Activated CD4-positive, alpha-beta memory T cell treated with anti-CD3 and anti-CD28 coated beads for 36 hours (primary cell): ENCODE results near the gene FAH. TPM values are rescaled to one million over a fixed set of nuclear protein-coding genes. Genes with fewer than 3 reads are reported as not detected.

Experiments used
- CTCF ChIA-PET: fragments of 350-600 bp; sonication (Branson Sonifier 250); formaldehyde crosslinking; loops from one replicate; lab custom pipeline; 2021; ENCODE audit warnings: antibody characterized with exemption, inconsistent platforms; lab: Charles Lee
- POLR2A ChIA-PET: fragments of 350-600 bp; sonication (Branson Sonifier 250); formaldehyde crosslinking; loops from one replicate; lab custom pipeline; 2021; ENCODE audit warnings: antibody characterized with exemption; lab: Charles Lee
- DNase-seq: peaks from one replicate; pipeline ENCODE4 v3.0.0-alpha.2; 2020
- H3K27ac Mint-ChIP-seq: one replicate; pipeline ENCODE4 v1.8.0; 2021; ENCODE audit warnings: mixed read lengths
- H3K27me3 Mint-ChIP-seq: one replicate; pipeline ENCODE4 v1.8.0; 2021; ENCODE audit warnings: mixed read lengths
- H3K36me3 Mint-ChIP-seq: one replicate; pipeline ENCODE4 v1.8.0; 2021; ENCODE audit warnings: mixed read lengths
- H3K4me1 Mint-ChIP-seq: one replicate; pipeline ENCODE4 v1.8.0; 2021; ENCODE audit warnings: low read depth, mixed read lengths
- H3K4me3 Mint-ChIP-seq: one replicate; pipeline ENCODE4 v1.8.0; 2021; ENCODE audit warnings: mild to moderate bottlenecking, mixed read lengths
- H3K9me3 Mint-ChIP-seq: one replicate; pipeline ENCODE4 v1.8.0; 2021; ENCODE audit warnings: mixed read lengths
- intact Hi-C: fragments of 100-400 bp; cut with micrococcal nuclease; formaldehyde crosslinking; loops from one replicate; pipeline ENCODE4 v1.15.1; 2023
- total RNA-seq, 2 experiments: library from RNA; stranded (reverse); gene quantifications; one replicate each; pipeline ENCODE4 v1.2.3, GENCODE V29; 2021

Gene FAH
- total RNA-seq, 2 experiments from 2014 or later: 74.5 to 79.4 TPM

- peaks cover 12% of the 10 kb centered on the region for H3K27me3 Mint-ChIP-seq
- POLR2A ChIA-PET: no interaction called here
- no peak overlapping the region for H3K4me3 Mint-ChIP-seq
- no peak overlapping the region for H3K27ac Mint-ChIP-seq
- no peaks in the 10 kb centered on the region for H3K36me3 Mint-ChIP-seq
- no peak for DNase-seq
- no peaks in the 10 kb centered on the region for H3K9me3 Mint-ChIP-seq
- no peaks in the 10 kb centered on the region for H3K4me1 Mint-ChIP-seq
- CTCF ChIA-PET: no interaction called here
- intact Hi-C loops: no loop called here
Measured at GRCh38 chr15:80219955-80220354, 67.2 kb downstream of the FAH start.

GRCh38 chr15:80228959-80229610 lies 76.3 kb downstream of the FAH start:
- Mint-ChIP-seq H3K27ac (no peak overlapping the region), H3K36me3 (no peaks in the 10 kb centered on the region), H3K27me3 (peaks cover 30% of the 10 kb centered on the region), H3K4me3 (no peak overlapping the region), H3K9me3 (no peaks in the 10 kb centered on the region), H3K4me1 (no peaks in the 10 kb centered on the region)
- intact Hi-C loops: no loop called here
- DNase-seq: no peak
- CTCF ChIA-PET: interaction anchor here (0.6 kb wide), 1 partner anchor 1038 kb away, joined by 3 read pairs; no protein-coding TSS in a partner anchor
- POLR2A ChIA-PET: no interaction called here

GRCh38 chr15:80231371-80231770 lies 78.6 kb downstream of the FAH start:
- no peak for DNase-seq
- no peaks in the 10 kb centered on the region for H3K4me1 Mint-ChIP-seq
- POLR2A ChIA-PET: no interaction called here
- H3K27me3 Mint-ChIP-seq: peaks cover 25% of the 10 kb centered on the region
- intact Hi-C loops: no loop called here
- no peaks in the 10 kb centered on the region for H3K9me3 Mint-ChIP-seq
- H3K36me3 Mint-ChIP-seq: no peaks in the 10 kb centered on the region
- H3K27ac Mint-ChIP-seq: no peak overlapping the region
- H3K4me3 Mint-ChIP-seq: no peak overlapping the region
- CTCF ChIA-PET: no interaction called here

GRCh38 chr15:80233581-80233980 lies 80.8 kb downstream of the FAH start:
- no peak overlapping the region for H3K27ac Mint-ChIP-seq
- CTCF ChIA-PET: no interaction called here
- no peaks in the 10 kb centered on the region for H3K36me3 Mint-ChIP-seq
- H3K9me3 Mint-ChIP-seq: no peaks in the 10 kb centered on the region
- no peak overlapping the region for H3K4me3 Mint-ChIP-seq
- no peak for DNase-seq
- POLR2A ChIA-PET: no interaction called here
- H3K4me1 Mint-ChIP-seq: no peaks in the 10 kb centered on the region
- intact Hi-C loops: no loop called here
- H3K27me3 Mint-ChIP-seq: peaks cover 19% of the 10 kb centered on the region

GRCh38 chr15:80234883-80235282 lies 82.1 kb downstream of the FAH start:
- H3K9me3 Mint-ChIP-seq: no peaks in the 10 kb centered on the region
- intact Hi-C loops: no loop called here

More at GRCh38 chr15:80234883-80235282, 82.1 kb downstream of the FAH start:
- Mint-ChIP-seq H3K27ac (no peak overlapping the region), H3K4me1 (no peaks in the 10 kb centered on the region), H3K27me3 (peaks cover 12% of the 10 kb centered on the region), H3K36me3 (no peaks in the 10 kb centered on the region), H3K4me3 (no peak overlapping the region)
- ChIA-PET CTCF (interaction anchor here (0.8 to 1.8 kb wide), 7 partner anchors 9 to 895 kb away, joined by 3 to 5 read pairs (median 3); no protein-coding TSS in a partner anchor), POLR2A (no interaction called here)
- DNase-seq: peak; percentile 64

Other genes with a start within 250 kb of the FAH start
- 100 to 1,000 TPM; 110 to 111 TPM for gene BCL2A1, start 181.8 kb upstream of the FAH start, total RNA-seq
- gene ZFAND6, start 93.3 kb upstream of the FAH start, total RNA-seq: 10 to 100 TPM; 32.2 to 33.4 TPM
- not detected for gene CTXND1, start 99.2 kb downstream of the FAH start, total RNA-seq